NOMO-1 (cell line): Measurements from ENCODE around the gene NRXN3.

Source experiments
- DNase-seq, 2 experiments: peaks; one replicate each; lab custom pipeline; 2025; ENCODE audit not compliant: unreplicated experiment in 2 of 2; lab: John Stamatoyannopoulos, UW

NRXN3 gene

DNA sequence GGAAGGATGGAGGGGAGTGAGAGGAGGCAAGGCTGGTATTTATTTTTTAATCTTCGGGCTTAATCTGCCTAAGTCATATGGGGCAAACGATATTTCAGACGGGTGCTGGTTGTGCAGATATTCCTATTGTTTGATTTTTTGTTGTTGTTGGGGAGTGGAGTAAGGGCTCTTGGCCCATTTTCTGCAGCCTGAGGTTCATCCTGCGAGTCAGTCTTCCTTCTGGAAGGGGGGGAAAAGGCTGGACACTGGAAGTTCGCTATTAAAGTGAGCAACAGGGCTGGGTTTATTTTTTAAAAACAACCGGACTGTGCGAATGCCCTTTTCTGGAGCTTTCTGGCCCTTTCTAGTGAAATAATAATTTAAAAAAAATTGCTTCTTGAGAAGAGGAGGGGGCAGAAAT lies 2.3 kb downstream of the NRXN3 start:
- no peak for DNase-seq

GRCh38 chr14:78173346-78174035 lies 3.3 kb downstream of the NRXN3 start:
- DNase-seq = no peak

DNA sequence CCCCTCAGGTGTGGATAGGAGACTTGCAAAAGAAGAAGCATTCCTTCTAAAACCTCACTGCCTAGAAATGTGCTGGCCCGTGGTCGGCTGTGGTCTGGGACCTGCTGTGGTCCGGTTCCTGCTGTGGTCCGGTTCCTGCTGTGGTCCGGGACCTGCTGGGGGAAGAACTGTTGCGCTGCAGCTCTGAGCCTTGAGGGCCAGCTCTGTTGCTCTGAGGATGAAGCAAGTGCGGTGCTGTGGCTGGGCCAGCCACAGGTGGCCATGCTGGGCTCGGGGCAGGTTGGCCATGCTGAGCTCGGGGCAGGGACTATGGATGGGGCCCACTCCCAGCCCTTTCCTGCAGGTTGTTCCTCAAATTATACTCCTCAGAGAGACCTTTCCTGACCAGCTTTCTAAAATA lies 5.2 kb downstream of the NRXN3 start:
- no peak for DNase-seq

- no peak for DNase-seq
These were observed 7.9 kb downstream of the NRXN3 start for GRCh38 chr14:78178071-78178470.

DNA sequence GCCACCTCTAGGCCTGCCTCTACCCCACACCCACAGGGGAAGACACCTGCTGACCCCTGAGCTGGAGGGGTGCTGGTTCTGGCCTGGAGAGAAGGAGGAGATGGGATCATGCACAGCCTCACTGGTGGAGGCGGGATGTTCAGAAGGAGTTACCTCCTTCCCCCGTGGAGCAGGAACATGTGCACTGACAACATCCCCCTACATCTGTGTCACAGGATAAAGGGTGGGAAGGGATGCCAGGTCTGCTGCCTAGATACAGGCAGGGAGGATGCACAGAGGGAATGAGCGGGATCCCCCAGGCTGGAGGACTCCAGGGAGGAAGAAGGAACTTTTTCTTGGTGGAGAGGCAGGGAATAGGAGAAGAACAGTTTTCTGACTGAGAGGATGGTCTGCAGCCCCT lies 8.8 kb downstream of the NRXN3 start:
- DNase-seq = no peak

- DNase-seq = no peak
These were observed 11.1 kb downstream of the NRXN3 start for GRCh38 chr14:78181270-78181669.

GRCh38 chr14:78182722-78183121 lies 12.5 kb downstream of the NRXN3 start:
- no peak for DNase-seq

DNA sequence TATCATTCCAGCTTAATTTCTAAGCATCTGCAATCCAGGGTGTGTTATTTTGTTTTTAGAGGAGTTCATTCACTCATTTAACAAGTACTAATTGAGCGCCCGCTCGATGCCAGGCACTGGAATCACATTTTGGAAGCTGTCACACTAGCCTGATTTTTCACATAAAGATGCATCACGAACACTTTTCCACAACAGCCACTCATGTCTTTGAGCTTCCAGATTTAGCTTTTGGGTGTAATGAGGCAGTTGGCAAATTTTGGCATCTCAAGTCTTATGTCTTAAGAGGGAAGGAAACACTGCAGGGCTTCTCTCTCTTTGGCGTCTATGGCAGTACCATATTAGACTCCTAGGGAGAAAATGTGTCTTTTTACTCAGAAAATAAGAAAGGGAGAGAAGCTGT lies 14.0 kb downstream of the NRXN3 start:
- DNase-seq = no peak

DNA sequence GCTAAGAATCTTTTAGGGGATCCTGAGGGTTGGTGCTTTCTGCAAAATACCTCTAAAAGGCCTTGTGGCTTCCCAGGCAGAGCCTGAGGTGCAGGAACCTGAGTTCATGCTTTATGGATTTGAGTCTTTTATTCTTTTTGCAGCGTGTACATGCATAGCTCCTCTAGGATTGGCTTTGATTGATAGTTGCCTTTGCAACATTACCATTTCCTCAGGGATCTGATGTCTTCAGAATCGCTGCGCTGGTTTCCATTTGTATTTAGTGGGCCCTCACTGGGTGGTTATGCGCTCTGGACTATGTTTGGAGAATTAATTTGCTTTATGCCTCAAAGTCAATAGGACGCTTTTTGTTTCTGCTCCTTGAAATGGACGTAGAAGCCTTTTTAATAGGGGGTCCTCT lies 16.1 kb downstream of the NRXN3 start:
- DNase-seq = no peak

- no peak for DNase-seq
These were observed 18.7 kb downstream of the NRXN3 start for GRCh38 chr14:78188882-78189281.

DNA sequence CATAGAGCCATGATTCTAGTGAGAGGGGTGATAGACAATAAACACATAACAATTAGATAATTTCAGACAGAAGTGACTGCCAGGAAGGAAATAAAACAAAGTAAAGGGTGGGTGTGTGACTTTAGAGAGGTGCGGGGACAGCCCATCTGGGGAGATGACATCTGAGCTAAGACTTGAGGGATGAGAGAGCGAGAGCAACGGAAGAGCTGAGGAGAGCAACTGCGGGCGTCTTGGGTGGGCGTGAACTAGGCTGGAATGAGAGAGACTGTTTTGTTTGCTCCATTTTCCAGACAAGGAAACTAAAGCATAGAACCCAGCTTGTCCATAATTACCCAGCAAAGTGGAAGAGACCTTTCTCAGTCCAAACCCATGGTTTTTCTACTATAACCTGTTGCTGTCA lies 25.3 kb downstream of the NRXN3 start:
- DNase-seq = no peak

GRCh38 chr14:78196323-78196722 lies 26.1 kb downstream of the NRXN3 start:
- no peak for DNase-seq

- no peak for DNase-seq
These were observed 26.9 kb downstream of the NRXN3 start for GRCh38 chr14:78197051-78197450.

DNA sequence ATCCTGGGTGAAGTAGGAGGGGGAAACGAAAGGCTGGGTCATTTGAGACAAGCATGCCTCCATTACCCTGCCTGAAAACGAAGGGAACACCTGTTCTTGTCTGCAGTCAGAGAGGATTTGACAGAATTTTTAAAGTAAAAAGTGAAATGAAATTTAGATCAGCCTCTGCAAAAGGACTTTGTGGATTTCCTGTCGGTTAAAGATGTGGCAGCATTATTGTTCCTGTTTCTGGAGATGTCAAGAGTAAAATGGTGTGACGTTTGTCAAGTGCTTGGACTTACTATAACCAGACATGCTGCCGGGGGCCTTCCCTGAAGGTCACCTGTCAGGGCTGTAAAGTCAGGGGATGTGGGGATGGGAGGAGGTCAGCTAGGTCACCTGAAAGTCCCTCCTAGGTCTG lies 32.0 kb downstream of the NRXN3 start:
- peak; percentile 25 to 70 for DNase-seq

- no peak for DNase-seq
These were observed 32.8 kb downstream of the NRXN3 start for GRCh38 chr14:78202976-78203375.

DNA sequence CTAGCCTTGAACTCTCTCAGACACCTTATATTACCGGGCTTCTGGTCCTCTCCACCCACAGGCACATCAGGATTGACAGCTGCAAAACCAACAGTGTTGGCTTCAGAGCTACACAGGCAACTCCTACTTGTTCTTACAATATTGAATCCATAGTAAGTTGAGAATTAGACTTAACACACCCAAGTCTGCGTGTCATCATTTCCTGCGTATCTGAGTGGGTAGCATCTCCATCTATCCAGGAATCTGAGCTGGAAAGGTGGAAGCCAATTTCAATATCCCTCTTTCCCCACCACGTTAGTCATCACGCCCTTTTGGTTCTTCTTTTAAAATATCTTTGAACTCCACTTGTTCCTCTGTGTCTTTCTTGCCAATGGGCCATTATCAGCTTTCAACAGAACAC lies 37.2 kb downstream of the NRXN3 start:
- DNase-seq = no peak

GRCh38 chr14:78220273-78220672 lies 50.1 kb downstream of the NRXN3 start:
- no peak for DNase-seq

DNA sequence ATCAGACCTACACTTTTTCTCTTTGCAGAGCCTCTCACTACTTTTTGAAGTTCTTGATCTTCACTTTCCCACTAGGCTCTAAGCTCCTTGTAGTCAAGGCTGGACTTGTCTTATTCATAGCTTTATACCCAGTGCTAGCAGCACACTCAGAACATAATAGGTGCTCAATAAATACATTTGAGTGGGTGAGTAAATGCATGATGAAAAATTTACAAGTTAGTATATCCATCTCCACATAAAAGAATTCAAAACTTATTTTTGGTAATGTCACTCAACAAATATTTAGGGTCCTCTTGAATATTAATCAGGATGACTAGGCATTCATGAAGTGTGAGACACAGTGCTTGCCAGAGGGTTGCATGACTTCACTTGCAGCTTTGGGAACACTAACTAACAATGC lies 52.6 kb downstream of the NRXN3 start:
- no peak for DNase-seq

GRCh38 chr14:78227248-78228077 lies 57.3 kb downstream of the NRXN3 start:
- DNase-seq = no peak

- DNase-seq = no peak
These were observed 58.6 kb downstream of the NRXN3 start for GRCh38 chr14:78228702-78229327.

- DNase-seq = no peak
These were observed 62.2 kb downstream of the NRXN3 start for GRCh38 chr14:78232231-78233000.
